HG03066 (cell line): ENCODE results near the gene ALG9.

ENCODE experiments used
- ATAC-seq: cut with Tn5 transposase; IDR thresholded peaks from one replicate; pipeline ENCODE4 v1.9.1; 2021; ENCODE audit warnings: low read depth; ENCODE audit not compliant: unreplicated experiment

The ALG9 gene

GRCh38 chr11:111882202-111882601 lies 10.8 kb upstream of the ALG9 start:
- no peak for ATAC-seq

- no peak for ATAC-seq
Measured at GRCh38 chr11:111879637-111879960, 8.2 kb upstream of the ALG9 start.

- peak; percentile 89 for ATAC-seq
Measured at GRCh38 chr11:111878849-111879636, 7.7 kb upstream of the ALG9 start, which contains the start of the genes CFAP68 and FDXACB1. Gene CFAP68, plus strand, starts transcription at chr11:111879541. Its CDS starts 20 bp downstream, at chr11:111879561. Gene FDXACB1, minus strand, starts transcription at chr11:111879165. Its CDS starts 33 bp downstream, at chr11:111879132.

- peak; percentile 9 for ATAC-seq
Measured at GRCh38 chr11:111878385-111878848, 7.0 kb upstream of the ALG9 start.

- no peak for ATAC-seq
Measured at GRCh38 chr11:111871693-111872161, 346 bp upstream of the ALG9 start.

- no peak for ATAC-seq
Measured at GRCh38 chr11:111870522-111870885, 877 bp downstream of the ALG9 start.

- no peak for ATAC-seq
Measured at GRCh38 chr11:111870113-111870512, 1.3 kb downstream of the ALG9 start.

GRCh38 chr11:111860257-111860656 lies 11.1 kb downstream of the ALG9 start:
- no peak for ATAC-seq

GRCh38 chr11:111855506-111855905 lies 15.9 kb downstream of the ALG9 start:
- no peak for ATAC-seq

- no peak for ATAC-seq
Measured at GRCh38 chr11:111852103-111852502, 19.3 kb downstream of the ALG9 start.

GRCh38 chr11:111851636-111852035 lies 19.7 kb downstream of the ALG9 start:
- ATAC-seq: no peak

GRCh38 chr11:111851067-111851466 lies 20.3 kb downstream of the ALG9 start:
- no peak for ATAC-seq

GRCh38 chr11:111849631-111850030 lies 21.8 kb downstream of the ALG9 start:
- no peak for ATAC-seq

GRCh38 chr11:111846636-111847035 lies 24.7 kb downstream of the ALG9 start:
- no peak for ATAC-seq

GRCh38 chr11:111846063-111846462 lies 25.3 kb downstream of the ALG9 start:
- no peak for ATAC-seq

- no peak for ATAC-seq
Measured at GRCh38 chr11:111845276-111846028, 25.9 kb downstream of the ALG9 start.

- ATAC-seq: no peak
Measured at GRCh38 chr11:111843661-111844060, 27.7 kb downstream of the ALG9 start.

- ATAC-seq: no peak
Measured at GRCh38 chr11:111841370-111842053, 29.9 kb downstream of the ALG9 start.

- no peak for ATAC-seq
Measured at GRCh38 chr11:111840143-111840542, 31.2 kb downstream of the ALG9 start.

- ATAC-seq: no peak
Measured at GRCh38 chr11:111838054-111838453, 33.3 kb downstream of the ALG9 start.

- no peak for ATAC-seq
Measured at GRCh38 chr11:111837366-111837891, 34.0 kb downstream of the ALG9 start.
